Tibial artery (tissue), 4 donors: ENCODE results near the gene NUMB.
"Not testable (repeated sequence)": the region's sequence is repeated elsewhere in the genome, so short reads cannot be mapped to it uniquely, and the experiment has no call there.

Source experiments
- DNase-seq, 2 donors: peaks; one replicate each; pipeline ENCODE4 v3.0.0-alpha.2; 2019
- H3K27ac ChIP-seq, 2 donors: fragments of 200-600 bp; sonication (generic) in 1 of 2; 1 replicate in 1 of 2; 2 replicates in 1 of 2; pipeline ENCODE4 v1.5.1; 2018 to 2019; ENCODE audit warnings: mild to moderate bottlenecking in 1 of 2
- H3K27me3 ChIP-seq, 2 donors: fragments of 200-600 bp; sonication (generic) in 1 of 2; one replicate each; pipeline versions ENCODE4 v1.5.1 to v1.6.0; 2016 to 2019
- H3K36me3 ChIP-seq, 3 donors: fragments of 200-600 bp; sonication (generic) in 2 of 3; one replicate each; pipeline ENCODE4 v1.5.1; 2016 to 2019; ENCODE audit warnings: mild to moderate bottlenecking in 2 of 3
- H3K4me1 ChIP-seq, 4 donors: fragments of 200-600 bp; sonication (generic) in 2 of 4; 1 replicate in 3 of 4; 2 replicates in 1 of 4; pipeline ENCODE4 v1.5.1; 2016 to 2019
- H3K4me3 ChIP-seq, 2 donors: fragments of 200-600 bp; sonication (generic) in 1 of 2; 1 replicate in 1 of 2; 2 replicates in 1 of 2; pipeline ENCODE4 v1.5.1; 2018 to 2019; ENCODE audit warnings: mild to moderate bottlenecking in 2 of 2
- H3K9me3 ChIP-seq, 3 donors: fragments of 200-600 bp; sonication (generic) in 1 of 3; one replicate each; pipeline ENCODE4 v1.5.1; 2016 to 2019
- CTCF ChIP-seq, 2 experiments: fragments of 200-600 bp in 1 of 2; fragments of 450-650 bp in 1 of 2; IDR thresholded peaks; one replicate each; pipeline ENCODE4 v1.5.1; 2017 to 2019; ENCODE audit warnings: antibody characterized with exemption in 2 of 2, mild to moderate bottlenecking in 1 of 2, moderate library complexity in 1 of 2
- intact Hi-C: fragments of 100-400 bp; cut with DNase I; formaldehyde crosslinking; loops from one replicate; pipeline ENCODE4 v1.15.0; 2023; ENCODE audit warnings: low total_unique reads

Gene NUMB

GRCh38 chr14:73427516-73428264 is 30.7 kb downstream of the NUMB start:
- H3K27me3 ChIP-seq: no peaks in the 10 kb centered on the region
- peaks cover 0 to 28% (median 3%) of the 10 kb centered on the region in 4 donors for H3K4me1 ChIP-seq
- H3K4me3 ChIP-seq: no peak overlapping the region
- intact Hi-C loops: no loop called here
- no peak for TF ChIP-seq CTCF (IDR thresholded peaks at IDR 0.05)
- H3K27ac ChIP-seq: no peak overlapping the region
- H3K9me3 ChIP-seq: no peaks in the 10 kb centered on the region
- DNase-seq: no peak
- no peaks in the 10 kb centered on the region for H3K36me3 ChIP-seq

GRCh38 chr14:73426877-73427276 is 31.5 kb downstream of the NUMB start:
- Histone ChIP-seq H3K27me3 (no peaks in the 10 kb centered on the region), H3K36me3 (no peaks in the 10 kb centered on the region), H3K4me3 (no peak overlapping the region), H3K27ac (no peak overlapping the region), H3K4me1 (peaks cover 0 to 28% (median 3%) of the 10 kb centered on the region in 4 donors), H3K9me3 (no peaks in the 10 kb centered on the region)
- DNase-seq: no peak
- TF ChIP-seq CTCF (IDR thresholded peaks at IDR 0.05): no peak
- intact Hi-C loops: no loop called here

GRCh38 chr14:73424453-73424852 is 33.9 kb downstream of the NUMB start:
- TF ChIP-seq CTCF (IDR thresholded peaks at IDR 0.05): no peak
- no peak overlapping the region for H3K4me3 ChIP-seq
- H3K4me1 ChIP-seq: peaks cover 0 to 28% (median 3%) of the 10 kb centered on the region in 4 donors
- no peak overlapping the region for H3K27ac ChIP-seq
- no peak for DNase-seq
- peaks cover 0 to 7% (median 5%) of the 10 kb centered on the region in 3 donors for H3K36me3 ChIP-seq
- H3K27me3 ChIP-seq: no peaks in the 10 kb centered on the region
- intact Hi-C loops: no loop called here
- H3K9me3 ChIP-seq: no peaks in the 10 kb centered on the region

DNA sequence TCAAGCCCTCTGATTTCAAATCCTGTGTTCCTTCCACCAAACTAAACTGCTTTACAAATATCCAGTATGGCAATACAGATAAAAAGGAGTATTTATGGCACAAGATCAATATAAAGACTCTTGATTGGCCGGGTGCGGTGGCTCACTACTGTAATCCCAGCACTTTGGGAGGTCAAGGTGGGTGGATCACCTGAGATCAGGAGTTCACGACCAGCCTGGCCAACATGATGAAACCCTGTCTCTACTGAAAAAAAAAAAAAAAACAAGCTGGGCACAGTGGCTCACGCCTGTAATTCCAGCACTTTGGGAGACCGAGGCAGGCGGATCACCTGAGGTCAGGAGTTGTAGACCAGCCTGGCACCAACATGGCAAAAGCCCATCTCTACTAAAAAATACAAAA is 35.3 kb downstream of the NUMB start:
- H3K4me3 ChIP-seq, H3K36me3 ChIP-seq, H3K27me3 ChIP-seq, H3K27ac ChIP-seq, DNase-seq, intact Hi-C loops, H3K9me3 ChIP-seq: not testable (repeated sequence)
- H3K4me1 ChIP-seq: peaks cover 0 to 19% (median under 1%) of the 10 kb centered on the region in 4 donors

DNA sequence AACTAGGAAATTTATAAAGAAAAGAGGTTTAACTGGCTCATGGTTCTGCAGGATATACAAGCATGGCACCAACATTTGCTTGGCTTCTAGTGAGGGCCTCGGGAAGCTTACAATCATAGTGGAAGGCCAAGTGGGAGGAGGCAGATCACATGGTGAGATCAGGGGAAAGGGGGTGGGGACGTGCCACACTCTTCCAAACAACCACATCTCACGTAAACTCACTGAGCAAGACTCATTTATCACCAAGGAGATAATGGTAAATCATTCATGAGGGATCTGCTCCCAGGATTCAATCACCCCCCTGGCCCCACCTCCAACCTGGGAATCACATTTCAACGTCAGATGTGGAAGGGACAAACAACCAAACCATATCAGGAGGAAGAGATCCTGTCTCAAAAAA is 35.8 kb downstream of the NUMB start:
- Histone ChIP-seq H3K4me1 (peaks cover 0 to 13% (median 0%) of the 10 kb centered on the region in 4 donors), H3K4me3 (no peak overlapping the region), H3K27ac (no peak overlapping the region), H3K27me3 (no peaks in the 10 kb centered on the region), H3K36me3 (peaks cover 0 to 7% (median 5%) of the 10 kb centered on the region in 3 donors), H3K9me3 (no peaks in the 10 kb centered on the region)
- intact Hi-C loops: no loop called here
- no peak for TF ChIP-seq CTCF (IDR thresholded peaks at IDR 0.05)
- DNase-seq: no peak

GRCh38 chr14:73418227-73418626 is 40.1 kb downstream of the NUMB start:
- intact Hi-C loops: no loop called here
- TF ChIP-seq CTCF (IDR thresholded peaks at IDR 0.05): no peak
- H3K27me3 ChIP-seq: no peaks in the 10 kb centered on the region
- H3K36me3 ChIP-seq: peaks cover 0 to 16% (median 5%) of the 10 kb centered on the region in 3 donors
- H3K27ac ChIP-seq: no peak overlapping the region
- H3K9me3 ChIP-seq: no peaks in the 10 kb centered on the region
- no peaks in the 10 kb centered on the region for H3K4me1 ChIP-seq
- no peak for DNase-seq
- H3K4me3 ChIP-seq: no peak overlapping the region

GRCh38 chr14:73406248-73406647 is 52.1 kb downstream of the NUMB start:
- intact Hi-C loops, H3K27me3 ChIP-seq, DNase-seq, H3K4me3 ChIP-seq, H3K9me3 ChIP-seq, H3K27ac ChIP-seq: not testable (repeated sequence)
- Histone ChIP-seq H3K4me1 (peaks cover 0 to 14% (median 1%) of the 10 kb centered on the region in 4 donors), H3K36me3 (peaks cover 0 to 22% (median 11%) of the 10 kb centered on the region in 3 donors)
